Neural crest cell (in vitro differentiated cells): ENCODE results near the gene ACER2. TPM values are rescaled to one million over a fixed set of nuclear protein-coding genes. Genes with fewer than 3 reads are reported as not detected.
"Not testable (repeated sequence)": the region's sequence is repeated elsewhere in the genome, so short reads cannot be mapped to it uniquely, and the experiment has no call there.

Experiments
- DNase-seq: peaks from one replicate; pipeline ENCODE4 v3.0.0; 2021; ENCODE audit warnings: low read depth, mixed read lengths, low spot score
- H3K27ac Mint-ChIP-seq: one replicate; pipeline ENCODE4 v1.8.0; 2021; ENCODE audit warnings: mild to moderate bottlenecking, mixed read lengths; ENCODE audit not compliant: unreplicated experiment
- H3K27me3 Mint-ChIP-seq: 2 replicates; pipeline ENCODE4 v1.8.0; 2021; ENCODE audit warnings: low read depth, mild to moderate bottlenecking, mixed read lengths
- H3K36me3 Mint-ChIP-seq: 2 replicates; pipeline ENCODE4 v1.8.0; 2021; ENCODE audit warnings: low read depth, mild to moderate bottlenecking, mixed read lengths
- H3K4me1 Mint-ChIP-seq: 2 replicates; pipeline ENCODE4 v1.8.0; 2021; ENCODE audit warnings: mixed read lengths
- H3K4me3 Mint-ChIP-seq: one replicate; pipeline ENCODE4 v1.8.0; 2021; ENCODE audit warnings: mild to moderate bottlenecking, mixed read lengths
- H3K9me3 Mint-ChIP-seq: 2 replicates; pipeline ENCODE4 v1.8.0; 2021; ENCODE audit warnings: mixed read lengths
- CTCF ChIP-seq: fragments of 200-600 bp; sonication (generic); conservative IDR thresholded peaks from 2 replicates; pipeline ENCODE4 v1.5.0; 2021; ENCODE audit warnings: antibody characterized with exemption, mild to moderate bottlenecking
- total RNA-seq: library from RNA; stranded (reverse); gene quantifications from 2 replicates; pipeline ENCODE4 v1.2.1, GENCODE V29; 2021

Gene ACER2
- total RNA-seq, 1 donor from 2014 or later: 5.6 TPM

- Mint-ChIP-seq H3K27ac (peak overlapping the region; percentile 100), H3K36me3 (peaks cover 36% of the 10 kb centered on the region), H3K4me1 (peaks cover 47% of the 10 kb centered on the region), H3K4me3 (peak overlapping the region; percentile 99), H3K9me3 (no peaks in the 10 kb centered on the region), H3K27me3 (peaks cover 5% of the 10 kb centered on the region)
- TF ChIP-seq CTCF: no peak
- DNase-seq: no peak
Observed at GRCh38 chr9:19379697-19380046, 29.1 kb upstream of the ACER2 start.

- Mint-ChIP-seq H3K4me1 (peaks cover 47% of the 10 kb centered on the region), H3K27ac (peak overlapping the region; percentile 100), H3K4me3 (peak overlapping the region; percentile 99), H3K27me3 (peaks cover 5% of the 10 kb centered on the region), H3K36me3 (peaks cover 31% of the 10 kb centered on the region), H3K9me3 (no peaks in the 10 kb centered on the region)
- no peak for DNase-seq
- TF ChIP-seq CTCF: no peak
Observed at GRCh38 chr9:19380826-19381075, 28.1 kb upstream of the ACER2 start.

- Mint-ChIP-seq H3K27me3 (peaks cover 5% of the 10 kb centered on the region), H3K4me3 (peak overlapping the region; percentile 99), H3K4me1 (peaks cover 39% of the 10 kb centered on the region), H3K36me3 (peaks cover 25% of the 10 kb centered on the region), H3K27ac (no peak overlapping the region), H3K9me3 (no peaks in the 10 kb centered on the region)
- no peak for DNase-seq
- no peak for TF ChIP-seq CTCF
Observed at GRCh38 chr9:19381656-19382055, 27.2 kb upstream of the ACER2 start.

- H3K27ac Mint-ChIP-seq, H3K4me3 Mint-ChIP-seq, H3K27me3 Mint-ChIP-seq, H3K9me3 Mint-ChIP-seq, DNase-seq, H3K36me3 Mint-ChIP-seq, H3K4me1 Mint-ChIP-seq: not testable (repeated sequence)
Observed at GRCh38 chr9:19385212-19385611, 23.6 kb upstream of the ACER2 start.

- no peak overlapping the region for H3K27ac Mint-ChIP-seq
- TF ChIP-seq CTCF: no peak
- DNase-seq: no peak
- H3K4me3 Mint-ChIP-seq: peak overlapping the region; percentile 37
- H3K27me3 Mint-ChIP-seq: no peaks in the 10 kb centered on the region
- H3K9me3 Mint-ChIP-seq: peaks cover 3% of the 10 kb centered on the region
- H3K36me3 Mint-ChIP-seq: no peaks in the 10 kb centered on the region
- peaks cover 5% of the 10 kb centered on the region for H3K4me1 Mint-ChIP-seq
Observed at GRCh38 chr9:19385786-19386501, 22.9 kb upstream of the ACER2 start.

GRCh38 chr9:19386502-19387044, 22.2 kb upstream of the ACER2 start:
- no peak for TF ChIP-seq CTCF
- peaks cover 3% of the 10 kb centered on the region for H3K9me3 Mint-ChIP-seq
- H3K4me3 Mint-ChIP-seq: no peak overlapping the region
- no peaks in the 10 kb centered on the region for H3K4me1 Mint-ChIP-seq
- no peaks in the 10 kb centered on the region for H3K36me3 Mint-ChIP-seq
- no peak overlapping the region for H3K27ac Mint-ChIP-seq
- no peaks in the 10 kb centered on the region for H3K27me3 Mint-ChIP-seq
- DNase-seq: no peak
